ENCODE results near the gene ALX3.

ALX3 gene

DNA sequence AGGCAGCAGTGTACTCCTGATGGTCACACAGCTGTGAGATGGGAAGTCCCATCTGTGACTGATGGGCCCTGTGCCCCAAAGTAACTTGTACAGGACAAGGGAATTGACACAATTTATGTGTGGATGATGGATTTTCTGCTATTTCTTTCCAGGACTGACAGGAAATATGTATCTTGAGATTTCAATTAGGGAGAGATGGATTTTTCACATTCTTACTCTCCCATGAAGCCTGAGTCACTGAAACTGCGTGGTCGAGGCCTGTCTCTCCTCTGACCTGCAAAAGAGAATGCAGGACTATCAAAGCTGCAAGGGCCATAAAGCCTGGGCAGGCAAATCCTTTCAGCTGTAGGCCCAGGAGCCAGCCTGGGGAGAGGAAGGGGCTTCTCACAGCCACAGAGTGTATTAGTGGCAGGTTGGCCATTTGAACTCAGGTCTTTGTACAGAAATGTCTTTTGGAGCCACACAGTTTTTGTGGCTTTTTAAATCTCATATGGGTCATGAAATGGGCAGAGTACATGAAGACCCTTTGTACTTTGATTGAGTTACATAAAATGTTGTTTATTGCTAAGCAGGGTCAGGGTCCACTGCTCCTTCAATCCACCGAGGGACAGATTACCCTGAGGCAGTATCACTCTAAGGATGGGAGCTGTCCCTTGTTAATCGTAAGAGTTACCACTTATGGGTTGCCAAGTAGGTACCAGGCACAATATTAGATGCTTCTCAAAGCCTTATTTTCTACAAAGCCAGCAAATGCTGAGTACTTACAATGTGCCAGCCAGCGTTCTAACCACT is 14.8 kb downstream of the ALX3 start:
- Histone ChIP-seq H3K36me3 (ENCODE audit: insufficient read depth, low read length) (peaks cover 76% of the 10 kb centered on the region), H4K20me1 (ENCODE audit: insufficient read depth, low read length) (peaks cover 2% of the 10 kb centered on the region; the same call in 1 of the 2 replicates), H3K4me3 (ENCODE audit: low read depth, low read length, poor library complexity, severe bottlenecking) (no peak overlapping the region), H3K27me3 (ENCODE audit: insufficient read depth, low read length) (no peaks in the 10 kb centered on the region), H2AFZ (ENCODE audit: low read length) (no peak overlapping the region), H3K79me2 (ENCODE audit: insufficient read depth, low read length) (no peaks in the 10 kb centered on the region), H3K4me1 (ENCODE audit: insufficient read depth, low read length, severe bottlenecking) (no peaks in the 10 kb centered on the region), H3K4me2 (ENCODE audit: low read length) (no peak overlapping the region), H3F3A (ENCODE audit: insufficient read depth, low read length) (no peaks in the 10 kb centered on the region), H3K27ac (ENCODE audit: low read depth, low read length, poor library complexity, severe bottlenecking) (no peak overlapping the region), H3K9me2 (ENCODE audit: low read depth, low read length) (no peaks in the 10 kb centered on the region), H3K9me3 (ENCODE audit: low read length) (no peaks in the 10 kb centered on the region), H3K9ac (ENCODE audit: low read length) (no peak overlapping the region)
- no peak for TF ChIP-seq EZH2 (IDR thresholded peaks at IDR 0.05; ENCODE audit: borderline replicate concordance, low read length)
- TF ChIP-seq, protein P1, sequence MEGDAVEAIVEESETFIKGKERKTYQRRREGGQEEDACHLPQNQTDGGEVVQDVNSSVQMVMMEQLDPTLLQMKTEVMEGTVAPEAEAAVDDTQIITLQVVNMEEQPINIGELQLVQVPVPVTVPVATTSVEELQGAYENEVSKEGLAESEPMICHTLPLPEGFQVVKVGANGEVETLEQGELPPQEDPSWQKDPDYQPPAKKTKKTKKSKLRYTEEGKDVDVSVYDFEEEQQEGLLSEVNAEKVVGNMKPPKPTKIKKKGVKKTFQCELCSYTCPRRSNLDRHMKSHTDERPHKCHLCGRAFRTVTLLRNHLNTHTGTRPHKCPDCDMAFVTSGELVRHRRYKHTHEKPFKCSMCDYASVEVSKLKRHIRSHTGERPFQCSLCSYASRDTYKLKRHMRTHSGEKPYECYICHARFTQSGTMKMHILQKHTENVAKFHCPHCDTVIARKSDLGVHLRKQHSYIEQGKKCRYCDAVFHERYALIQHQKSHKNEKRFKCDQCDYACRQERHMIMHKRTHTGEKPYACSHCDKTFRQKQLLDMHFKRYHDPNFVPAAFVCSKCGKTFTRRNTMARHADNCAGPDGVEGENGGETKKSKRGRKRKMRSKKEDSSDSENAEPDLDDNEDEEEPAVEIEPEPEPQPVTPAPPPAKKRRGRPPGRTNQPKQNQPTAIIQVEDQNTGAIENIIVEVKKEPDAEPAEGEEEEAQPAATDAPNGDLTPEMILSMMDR (IDR thresholded peaks at IDR 0.05; ENCODE audit: low read length), result no peak

DNA sequence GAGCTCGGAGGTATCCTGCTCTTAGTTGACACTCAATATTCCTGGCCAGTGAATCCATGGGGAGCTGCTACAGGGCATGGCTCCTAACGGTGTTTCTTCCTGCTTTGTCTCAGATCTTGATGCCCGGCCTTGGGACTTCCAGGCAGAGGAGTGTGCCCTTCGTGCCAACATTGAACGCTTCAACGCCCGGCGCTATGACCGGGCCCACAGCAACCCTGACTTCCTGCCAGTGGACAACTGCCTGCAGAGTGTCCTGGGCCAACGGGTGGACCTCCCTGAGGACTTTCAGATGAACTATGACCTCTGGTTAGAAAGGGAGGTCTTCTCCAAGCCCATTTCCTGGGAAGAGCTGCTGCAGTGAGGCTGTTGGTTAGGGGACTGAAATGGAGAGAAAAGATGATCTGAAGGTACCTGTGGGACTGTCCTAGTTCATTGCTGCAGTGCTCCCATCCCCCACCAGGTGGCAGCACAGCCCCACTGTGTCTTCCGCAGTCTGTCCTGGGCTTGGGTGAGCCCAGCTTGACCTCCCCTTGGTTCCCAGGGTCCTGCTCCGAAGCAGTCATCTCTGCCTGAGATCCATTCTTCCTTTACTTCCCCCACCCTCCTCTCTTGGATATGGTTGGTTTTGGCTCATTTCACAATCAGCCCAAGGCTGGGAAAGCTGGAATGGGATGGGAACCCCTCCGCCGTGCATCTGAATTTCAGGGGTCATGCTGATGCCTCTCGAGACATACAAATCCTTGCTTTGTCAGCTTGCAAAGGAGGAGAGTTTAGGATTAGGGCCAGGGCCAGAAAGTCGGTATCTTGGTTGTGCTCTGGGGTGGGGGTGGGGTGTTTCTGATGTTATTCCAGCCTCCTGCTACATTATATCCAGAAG is 16.7 kb downstream of the ALX3 start:
- peaks cover 93% of the 10 kb centered on the region for H3K36me3 ChIP-seq (ENCODE audit: insufficient read depth, low read length)

DNA sequence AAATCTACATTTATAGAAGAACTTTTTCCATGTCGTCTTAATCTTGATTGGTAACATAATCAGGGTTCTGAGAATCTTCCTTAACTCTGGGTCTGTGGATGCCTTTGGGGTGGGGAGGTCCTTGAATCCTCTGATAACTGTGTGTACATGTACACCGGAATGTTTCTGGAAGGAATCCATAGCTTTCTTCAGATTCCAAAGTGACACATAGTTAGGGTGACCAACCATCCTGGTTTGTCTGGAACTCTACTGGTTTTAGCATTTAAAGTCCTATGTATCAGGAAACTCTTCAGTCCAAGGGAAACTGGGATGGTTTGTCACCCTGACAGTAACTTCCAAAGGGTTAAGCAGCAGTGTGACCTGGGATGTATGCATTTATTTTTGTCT is 19.2 kb downstream of the ALX3 start:
- Histone ChIP-seq H3K9me2 (ENCODE audit: low read depth, low read length) (no peaks in the 10 kb centered on the region), H3K36me3 (ENCODE audit: insufficient read depth, low read length) (peaks cover 97% of the 10 kb centered on the region), H3K79me2 (ENCODE audit: insufficient read depth, low read length) (no peaks in the 10 kb centered on the region), H2AFZ (ENCODE audit: low read length) (no peak overlapping the region), H3F3A (ENCODE audit: insufficient read depth, low read length) (no peaks in the 10 kb centered on the region), H3K27ac (ENCODE audit: low read depth, low read length, poor library complexity, severe bottlenecking) (no peak overlapping the region), H3K4me1 (ENCODE audit: insufficient read depth, low read length, severe bottlenecking) (no peaks in the 10 kb centered on the region), H3K9ac (ENCODE audit: low read length) (no peak overlapping the region), H3K9me3 (ENCODE audit: low read length) (no peaks in the 10 kb centered on the region), H3K4me3 (ENCODE audit: low read depth, low read length, poor library complexity, severe bottlenecking) (no peak overlapping the region), H4K20me1 (ENCODE audit: insufficient read depth, low read length) (peaks cover 2% of the 10 kb centered on the region; the same call in 1 of the 2 replicates), H3K27me3 (ENCODE audit: insufficient read depth, low read length) (no peaks in the 10 kb centered on the region), H3K4me2 (ENCODE audit: low read length) (no peak overlapping the region)
- no peak for TF ChIP-seq EZH2 (IDR thresholded peaks at IDR 0.05; ENCODE audit: borderline replicate concordance, low read length)
- TF ChIP-seq, protein P1 (IDR thresholded peaks at IDR 0.05; ENCODE audit: low read length), result no peak

More for the DNA sequence above, 16.7 kb downstream of the ALX3 start:
- H3K9me2 ChIP-seq (ENCODE audit: low read depth, low read length), result no peaks in the 10 kb centered on the region
- H3K4me2 ChIP-seq (ENCODE audit: low read length), result no peak overlapping the region
- no peaks in the 10 kb centered on the region for H3K27me3 ChIP-seq (ENCODE audit: insufficient read depth, low read length)
- H3K4me3 ChIP-seq (ENCODE audit: low read depth, low read length, poor library complexity, severe bottlenecking), result no peak overlapping the region
- H3K79me2 ChIP-seq (ENCODE audit: insufficient read depth, low read length), result no peaks in the 10 kb centered on the region
- no peak overlapping the region for H2AFZ ChIP-seq (ENCODE audit: low read length)
- H3K4me1 ChIP-seq (ENCODE audit: insufficient read depth, low read length, severe bottlenecking), result no peaks in the 10 kb centered on the region
- H3K27ac ChIP-seq (ENCODE audit: low read depth, low read length, poor library complexity, severe bottlenecking), result no peak overlapping the region
- TF ChIP-seq EZH2 (IDR thresholded peaks at IDR 0.05; ENCODE audit: borderline replicate concordance, low read length), result no peak
- TF ChIP-seq, protein P1 (IDR thresholded peaks at IDR 0.05; ENCODE audit: low read length), result peak; percentile 93
- peaks cover 2% of the 10 kb centered on the region; the same call in 1 of the 2 replicates for H4K20me1 ChIP-seq (ENCODE audit: insufficient read depth, low read length)
- H3K9ac ChIP-seq (ENCODE audit: low read length), result no peak overlapping the region
- H3F3A ChIP-seq (ENCODE audit: insufficient read depth, low read length), result no peaks in the 10 kb centered on the region
- no peaks in the 10 kb centered on the region for H3K9me3 ChIP-seq (ENCODE audit: low read length)

All from OCI-LY1 (cell line).